Measurements from ENCODE around the gene BRSK2.
"Not testable (repeated sequence)": the region's sequence is repeated elsewhere in the genome, so short reads cannot be mapped to it uniquely, and the experiment has no call there.

Gene BRSK2

DNA sequence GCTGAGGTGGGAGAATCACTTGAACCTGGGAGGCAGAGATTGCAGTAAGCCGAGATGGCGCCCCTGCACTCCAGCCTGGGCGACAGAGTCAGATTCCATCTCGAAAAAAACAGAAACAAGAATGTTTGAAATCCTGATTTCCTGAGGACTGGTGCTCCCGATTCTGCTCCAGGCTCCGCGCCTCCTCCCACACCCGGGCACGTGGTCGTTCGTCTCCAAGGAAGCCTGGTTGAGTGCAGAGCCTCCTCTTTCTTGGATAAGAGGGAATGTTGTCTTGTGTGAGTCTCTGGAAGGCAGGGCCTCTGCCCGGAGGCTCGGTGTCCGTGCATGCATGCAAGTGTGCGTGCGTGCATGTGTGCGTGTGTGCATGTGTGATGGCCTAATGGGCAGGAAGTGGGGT lies 30.1 kb downstream of the BRSK2 start:
- Histone ChIP-seq H3K9me2 (replicated peaks; ENCODE audit: insufficient read depth, low read length) (no peaks in the 10 kb centered on the region), H3K4me1 (ENCODE audit: low read length) (no peaks in the 10 kb centered on the region), H3K4me3 (ENCODE audit: low read length) (no peak overlapping the region), H3F3A (ENCODE audit: insufficient read depth, low read length) (no peaks in the 10 kb centered on the region), H3K9ac (ENCODE audit: low read length) (no peak overlapping the region), H3K79me2 (ENCODE audit: low read length) (no peaks in the 10 kb centered on the region), H2AFZ (ENCODE audit: low read length) (no peak overlapping the region), H3K36me3 (replicated peaks; ENCODE audit: insufficient read depth, low read length) (no peaks in the 10 kb centered on the region), H3K27me3 (replicated peaks; ENCODE audit: insufficient read depth, low read length) (no peaks in the 10 kb centered on the region; the same call in 1 of the 2 replicates), H4K20me1 (ENCODE audit: insufficient read depth, low read length) (no peaks in the 10 kb centered on the region), H3K27ac (ENCODE audit: low read length) (no peak overlapping the region), H3K9me3 (replicated peaks; ENCODE audit: insufficient read depth, low read length) (no peaks in the 10 kb centered on the region), H3K4me2 (ENCODE audit: low read depth, low read length) (no peak overlapping the region)
- no peak for DNase-seq
- TF ChIP-seq EZH2 (optimal IDR thresholded peaks at IDR 0.05; ENCODE audit: low read depth, low read length) (no peak), EZH2phosphoT487 (IDR thresholded peaks at IDR 0.05; ENCODE audit: low read length) (no peak)
- TF ChIP-seq, protein P1, sequence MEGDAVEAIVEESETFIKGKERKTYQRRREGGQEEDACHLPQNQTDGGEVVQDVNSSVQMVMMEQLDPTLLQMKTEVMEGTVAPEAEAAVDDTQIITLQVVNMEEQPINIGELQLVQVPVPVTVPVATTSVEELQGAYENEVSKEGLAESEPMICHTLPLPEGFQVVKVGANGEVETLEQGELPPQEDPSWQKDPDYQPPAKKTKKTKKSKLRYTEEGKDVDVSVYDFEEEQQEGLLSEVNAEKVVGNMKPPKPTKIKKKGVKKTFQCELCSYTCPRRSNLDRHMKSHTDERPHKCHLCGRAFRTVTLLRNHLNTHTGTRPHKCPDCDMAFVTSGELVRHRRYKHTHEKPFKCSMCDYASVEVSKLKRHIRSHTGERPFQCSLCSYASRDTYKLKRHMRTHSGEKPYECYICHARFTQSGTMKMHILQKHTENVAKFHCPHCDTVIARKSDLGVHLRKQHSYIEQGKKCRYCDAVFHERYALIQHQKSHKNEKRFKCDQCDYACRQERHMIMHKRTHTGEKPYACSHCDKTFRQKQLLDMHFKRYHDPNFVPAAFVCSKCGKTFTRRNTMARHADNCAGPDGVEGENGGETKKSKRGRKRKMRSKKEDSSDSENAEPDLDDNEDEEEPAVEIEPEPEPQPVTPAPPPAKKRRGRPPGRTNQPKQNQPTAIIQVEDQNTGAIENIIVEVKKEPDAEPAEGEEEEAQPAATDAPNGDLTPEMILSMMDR (IDR thresholded peaks at IDR 0.05; ENCODE audit: low read length) = no peak

DNA sequence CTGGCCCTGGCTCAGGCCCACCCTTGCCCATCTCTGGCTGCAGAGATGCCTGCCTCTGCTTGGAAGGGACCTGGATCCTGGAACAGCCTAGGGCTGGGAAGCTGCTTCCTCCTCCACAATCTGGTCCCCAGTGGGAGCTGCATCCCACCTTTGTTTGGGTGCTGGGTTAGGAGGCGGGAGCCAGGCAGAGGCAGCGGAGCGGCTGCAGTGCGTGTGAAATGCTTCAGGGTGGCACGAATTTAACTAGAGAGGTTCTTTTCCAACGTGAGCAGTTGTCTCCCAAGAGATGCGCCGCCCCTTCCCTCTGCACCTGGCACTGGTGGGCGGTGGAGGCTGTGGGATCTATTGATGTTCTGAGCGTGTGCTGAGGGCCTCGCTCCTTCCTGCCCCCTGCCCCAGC lies 31.6 kb downstream of the BRSK2 start:
- Histone ChIP-seq H3K79me2 (ENCODE audit: low read length) (no peaks in the 10 kb centered on the region), H3F3A (ENCODE audit: insufficient read depth, low read length) (no peaks in the 10 kb centered on the region), H3K9me2 (replicated peaks; ENCODE audit: insufficient read depth, low read length) (no peaks in the 10 kb centered on the region), H3K9ac (ENCODE audit: low read length) (no peak overlapping the region), H2AFZ (ENCODE audit: low read length) (no peak overlapping the region), H3K27ac (ENCODE audit: low read length) (no peak overlapping the region), H3K36me3 (replicated peaks; ENCODE audit: insufficient read depth, low read length) (no peaks in the 10 kb centered on the region), H3K4me1 (ENCODE audit: low read length) (no peaks in the 10 kb centered on the region), H3K4me3 (ENCODE audit: low read length) (no peak overlapping the region), H4K20me1 (ENCODE audit: insufficient read depth, low read length) (no peaks in the 10 kb centered on the region), H3K27me3 (replicated peaks; ENCODE audit: insufficient read depth, low read length) (no peaks in the 10 kb centered on the region; the same call in 1 of the 2 replicates), H3K4me2 (ENCODE audit: low read depth, low read length) (no peak overlapping the region), H3K9me3 (replicated peaks; ENCODE audit: insufficient read depth, low read length) (no peaks in the 10 kb centered on the region)
- DNase-seq = no peak
- TF ChIP-seq EZH2phosphoT487 (IDR thresholded peaks at IDR 0.05; ENCODE audit: low read length) = no peak
- TF ChIP-seq, protein P1 (IDR thresholded peaks at IDR 0.05; ENCODE audit: low read length) = no peak

DNA sequence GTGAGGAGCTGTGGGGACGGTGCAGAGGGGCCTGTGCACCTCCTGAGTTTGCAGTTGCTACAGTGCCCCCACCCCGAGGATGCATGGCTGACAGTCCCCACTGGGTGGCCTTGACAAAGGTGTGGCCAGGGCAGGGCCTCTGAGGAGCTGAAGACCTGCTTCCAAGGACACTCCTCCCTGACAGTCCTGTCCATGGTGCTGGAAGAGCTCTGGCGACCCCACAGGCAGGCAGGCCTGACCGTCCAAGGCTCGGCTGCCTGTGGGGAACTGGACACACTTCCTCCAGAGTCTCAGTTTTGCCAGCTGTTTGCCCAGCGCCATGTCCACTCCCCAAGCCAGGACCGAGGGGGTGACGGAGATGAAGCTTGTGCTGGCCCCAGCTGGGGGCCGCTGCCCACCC lies 32.7 kb downstream of the BRSK2 start:
- no peak overlapping the region for H3K4me2 ChIP-seq (ENCODE audit: low read depth, low read length)
- DNase-seq = no peak
- H3K9me2 ChIP-seq (replicated peaks; ENCODE audit: insufficient read depth, low read length) = no peaks in the 10 kb centered on the region
- H3K9me3 ChIP-seq (replicated peaks; ENCODE audit: insufficient read depth, low read length) = no peaks in the 10 kb centered on the region
- no peaks in the 10 kb centered on the region; the same call in 1 of the 2 replicates for H3K27me3 ChIP-seq (replicated peaks; ENCODE audit: insufficient read depth, low read length)
- TF ChIP-seq EZH2phosphoT487 (IDR thresholded peaks at IDR 0.05; ENCODE audit: low read length) = no peak
- TF ChIP-seq EZH2 (optimal IDR thresholded peaks at IDR 0.05; ENCODE audit: low read depth, low read length) = no peak
- no peak overlapping the region for H3K4me3 ChIP-seq (ENCODE audit: low read length)
- no peak overlapping the region for H2AFZ ChIP-seq (ENCODE audit: low read length)
- H3K9ac ChIP-seq (ENCODE audit: low read length) = no peak overlapping the region
- no peaks in the 10 kb centered on the region for H3K4me1 ChIP-seq (ENCODE audit: low read length)
- no peak overlapping the region for H3K27ac ChIP-seq (ENCODE audit: low read length)
- H3F3A ChIP-seq (ENCODE audit: insufficient read depth, low read length) = no peaks in the 10 kb centered on the region
- no peaks in the 10 kb centered on the region for H3K79me2 ChIP-seq (ENCODE audit: low read length)
- no peaks in the 10 kb centered on the region for H4K20me1 ChIP-seq (ENCODE audit: insufficient read depth, low read length)
- H3K36me3 ChIP-seq (replicated peaks; ENCODE audit: insufficient read depth, low read length) = no peaks in the 10 kb centered on the region

DNA sequence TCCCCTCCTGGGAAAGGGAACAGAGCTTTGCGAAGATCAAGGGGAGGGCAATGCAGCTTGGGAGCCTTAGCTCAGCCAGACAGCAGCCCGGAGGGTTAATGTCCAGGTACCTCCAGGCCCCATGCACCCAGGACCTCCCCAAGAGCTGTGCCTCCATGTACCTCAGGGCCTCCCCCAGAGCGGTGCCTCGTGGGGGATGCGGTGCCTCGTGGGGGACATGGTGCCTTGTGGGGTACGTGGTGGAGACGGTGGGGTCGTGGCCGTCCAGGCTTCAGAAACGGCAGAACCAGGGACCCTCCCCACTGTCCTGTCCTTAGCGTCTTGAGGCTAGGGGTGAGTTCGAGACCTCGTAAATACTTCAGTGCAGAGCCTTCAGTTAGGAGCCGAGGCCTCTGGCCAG lies 33.2 kb downstream of the BRSK2 start:
- Histone ChIP-seq H3K36me3 (replicated peaks; ENCODE audit: insufficient read depth, low read length) (no peaks in the 10 kb centered on the region), H3K4me3 (ENCODE audit: low read length) (no peak overlapping the region), H3K27me3 (replicated peaks; ENCODE audit: insufficient read depth, low read length) (no peaks in the 10 kb centered on the region; the same call in 1 of the 2 replicates), H3K4me2 (ENCODE audit: low read depth, low read length) (no peak overlapping the region), H3F3A (ENCODE audit: insufficient read depth, low read length) (no peaks in the 10 kb centered on the region), H3K27ac (ENCODE audit: low read length) (no peak overlapping the region), H3K4me1 (ENCODE audit: low read length) (no peaks in the 10 kb centered on the region), H3K9ac (ENCODE audit: low read length) (no peak overlapping the region), H3K9me2 (replicated peaks; ENCODE audit: insufficient read depth, low read length) (no peaks in the 10 kb centered on the region), H4K20me1 (ENCODE audit: insufficient read depth, low read length) (no peaks in the 10 kb centered on the region), H3K79me2 (ENCODE audit: low read length) (no peaks in the 10 kb centered on the region), H2AFZ (ENCODE audit: low read length) (no peak overlapping the region), H3K9me3 (replicated peaks; ENCODE audit: insufficient read depth, low read length) (no peaks in the 10 kb centered on the region)
- TF ChIP-seq, protein P1 (IDR thresholded peaks at IDR 0.05; ENCODE audit: low read length) = no peak
- TF ChIP-seq EZH2phosphoT487 (IDR thresholded peaks at IDR 0.05; ENCODE audit: low read length) (no peak), EZH2 (optimal IDR thresholded peaks at IDR 0.05; ENCODE audit: low read depth, low read length) (no peak)
- no peak for DNase-seq

DNA sequence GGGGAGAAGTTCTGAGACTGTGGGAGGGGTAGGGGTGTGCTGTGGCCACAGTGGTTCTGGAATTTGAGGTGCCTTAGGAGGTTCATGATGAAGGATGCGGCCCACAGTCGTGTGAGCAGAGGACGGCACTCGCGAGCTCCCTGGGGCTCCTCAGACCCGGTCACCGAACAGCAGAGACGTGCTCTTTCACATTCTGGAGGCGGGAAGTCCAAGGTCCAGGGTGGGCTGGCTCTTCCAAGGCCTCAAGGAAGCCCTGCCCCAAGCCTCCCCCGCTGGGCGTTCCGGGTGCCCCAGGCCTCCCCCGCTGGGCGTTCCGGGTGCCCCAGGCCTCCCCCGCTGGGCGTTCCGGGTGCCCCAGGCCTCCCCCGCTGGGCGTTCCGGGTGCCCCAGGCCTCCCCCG lies 33.7 kb downstream of the BRSK2 start:
- H3K9me3 ChIP-seq (replicated peaks; ENCODE audit: insufficient read depth, low read length); H3F3A ChIP-seq (ENCODE audit: insufficient read depth, low read length); H3K4me3 ChIP-seq (ENCODE audit: low read length); DNase-seq; H2AFZ ChIP-seq (ENCODE audit: low read length); H3K9ac ChIP-seq (ENCODE audit: low read length); H3K79me2 ChIP-seq (ENCODE audit: low read length); H4K20me1 ChIP-seq (ENCODE audit: insufficient read depth, low read length); H3K4me1 ChIP-seq (ENCODE audit: low read length); H3K36me3 ChIP-seq (replicated peaks; ENCODE audit: insufficient read depth, low read length); H3K4me2 ChIP-seq (ENCODE audit: low read depth, low read length); H3K27ac ChIP-seq (ENCODE audit: low read length); H3K27me3 ChIP-seq (replicated peaks; ENCODE audit: insufficient read depth, low read length); H3K9me2 ChIP-seq (replicated peaks; ENCODE audit: insufficient read depth, low read length): not testable (repeated sequence)
